Endothelial cell (in vitro differentiated cells): ENCODE results near the gene NHERF1. TPM values are rescaled to one million over a fixed set of nuclear protein-coding genes. Genes with fewer than 3 reads are reported as not detected.
A peak's percentile ranks its signal among the peaks of the same experiment; 100 is the strongest.

ENCODE experiments used
- DNase-seq: peaks from one replicate; pipeline ENCODE4 v3.0.0; 2021; ENCODE audit warnings: low spot score
- H3K27ac Mint-ChIP-seq: one replicate; pipeline ENCODE4 v1.8.0; 2021; ENCODE audit warnings: mixed read lengths, inconsistent platforms; ENCODE audit not compliant: unreplicated experiment
- H3K27me3 Mint-ChIP-seq: one replicate; pipeline ENCODE4 v1.8.0; 2021; ENCODE audit warnings: mild to moderate bottlenecking, moderate library complexity, mixed read lengths, inconsistent platforms; ENCODE audit not compliant: unreplicated experiment
- H3K36me3 Mint-ChIP-seq: one replicate; pipeline ENCODE4 v1.8.0; 2021; ENCODE audit warnings: mild to moderate bottlenecking, low read depth, mixed read lengths, inconsistent platforms; ENCODE audit not compliant: unreplicated experiment
- H3K4me1 Mint-ChIP-seq: one replicate; pipeline ENCODE4 v1.8.0; 2021; ENCODE audit warnings: mild to moderate bottlenecking, mixed read lengths, inconsistent platforms; ENCODE audit not compliant: unreplicated experiment
- H3K4me3 Mint-ChIP-seq: one replicate; pipeline ENCODE4 v1.8.0; 2021; ENCODE audit warnings: mild to moderate bottlenecking, mixed read lengths, inconsistent platforms; ENCODE audit not compliant: unreplicated experiment
- H3K9me3 Mint-ChIP-seq: one replicate; pipeline ENCODE4 v1.8.0; 2021; ENCODE audit warnings: mixed read lengths, inconsistent platforms; ENCODE audit not compliant: unreplicated experiment
- total RNA-seq: library from RNA; stranded (reverse); fragmentation: NEBNext Ultra II Directional; extraction: Animal tissue kit (Norgen Biotek cat#: 25700); gene quantifications from one replicate; pipeline ENCODE4 v1.2.1, GENCODE V29; 2021; ENCODE audit not compliant: unreplicated experiment
- TF ChIP-seq, protein P1 (sequence below): fragments of 200-600 bp; sonication (generic); IDR thresholded peaks from one replicate; pipeline ENCODE4 v1.5.0; 2021; ENCODE audit warnings: antibody characterized with exemption; ENCODE audit not compliant: unreplicated experiment

Gene NHERF1
- total RNA-seq, 1 donor from 2014 or later, result 30.5 TPM

DNA sequence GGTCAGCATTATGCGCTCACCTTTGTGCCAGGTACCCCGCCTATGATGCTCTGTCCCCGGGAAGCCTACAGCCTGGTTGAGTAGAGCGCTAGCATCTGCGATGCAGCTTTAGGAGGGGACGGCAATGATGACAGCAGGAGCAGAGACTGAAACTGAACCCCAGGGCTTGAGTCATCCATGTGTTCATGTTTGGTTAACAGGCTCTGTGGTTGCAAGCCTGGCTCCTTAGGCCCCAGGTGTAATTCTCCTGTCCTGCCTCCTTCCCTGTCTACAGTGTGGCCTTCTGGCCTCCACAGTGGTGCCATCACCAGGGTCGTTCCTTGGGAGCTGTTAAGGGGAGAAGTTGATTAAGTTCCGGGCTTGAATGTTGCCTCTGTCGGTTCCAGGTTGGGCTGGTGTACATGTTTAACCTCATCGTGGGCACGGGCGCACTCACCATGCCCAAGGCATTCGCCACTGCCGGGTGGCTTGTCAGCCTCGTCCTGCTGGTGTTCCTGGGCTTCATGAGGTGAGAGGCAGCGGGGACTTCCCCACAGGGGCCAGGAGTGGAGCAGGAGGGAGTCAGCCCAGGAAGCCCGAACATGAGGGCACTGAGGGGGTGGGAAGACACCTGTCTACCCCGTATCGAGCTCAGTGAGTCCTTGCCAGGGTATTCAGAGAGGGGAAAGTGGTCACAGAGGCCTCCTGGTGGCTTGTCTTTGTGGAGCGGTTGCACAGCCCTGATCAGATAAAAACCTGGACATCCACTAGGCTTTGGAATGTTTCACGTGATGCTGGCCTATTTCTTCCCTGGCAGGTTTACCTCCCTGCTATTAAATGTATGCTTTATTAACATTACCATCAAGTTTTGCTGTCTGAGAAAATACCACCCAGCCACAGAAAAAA, 36.9 kb downstream of the NHERF1 start:
- no peak overlapping the region for H3K4me3 Mint-ChIP-seq
- peaks cover 9% of the 10 kb centered on the region for H3K27me3 Mint-ChIP-seq
- H3K27ac Mint-ChIP-seq, result no peak overlapping the region
- peaks cover 31% of the 10 kb centered on the region for H3K36me3 Mint-ChIP-seq
- H3K4me1 Mint-ChIP-seq, result peaks cover 16% of the 10 kb centered on the region
- H3K9me3 Mint-ChIP-seq, result no peaks in the 10 kb centered on the region
- TF ChIP-seq, protein P1, sequence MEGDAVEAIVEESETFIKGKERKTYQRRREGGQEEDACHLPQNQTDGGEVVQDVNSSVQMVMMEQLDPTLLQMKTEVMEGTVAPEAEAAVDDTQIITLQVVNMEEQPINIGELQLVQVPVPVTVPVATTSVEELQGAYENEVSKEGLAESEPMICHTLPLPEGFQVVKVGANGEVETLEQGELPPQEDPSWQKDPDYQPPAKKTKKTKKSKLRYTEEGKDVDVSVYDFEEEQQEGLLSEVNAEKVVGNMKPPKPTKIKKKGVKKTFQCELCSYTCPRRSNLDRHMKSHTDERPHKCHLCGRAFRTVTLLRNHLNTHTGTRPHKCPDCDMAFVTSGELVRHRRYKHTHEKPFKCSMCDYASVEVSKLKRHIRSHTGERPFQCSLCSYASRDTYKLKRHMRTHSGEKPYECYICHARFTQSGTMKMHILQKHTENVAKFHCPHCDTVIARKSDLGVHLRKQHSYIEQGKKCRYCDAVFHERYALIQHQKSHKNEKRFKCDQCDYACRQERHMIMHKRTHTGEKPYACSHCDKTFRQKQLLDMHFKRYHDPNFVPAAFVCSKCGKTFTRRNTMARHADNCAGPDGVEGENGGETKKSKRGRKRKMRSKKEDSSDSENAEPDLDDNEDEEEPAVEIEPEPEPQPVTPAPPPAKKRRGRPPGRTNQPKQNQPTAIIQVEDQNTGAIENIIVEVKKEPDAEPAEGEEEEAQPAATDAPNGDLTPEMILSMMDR, result no peak
- no peak for DNase-seq

DNA sequence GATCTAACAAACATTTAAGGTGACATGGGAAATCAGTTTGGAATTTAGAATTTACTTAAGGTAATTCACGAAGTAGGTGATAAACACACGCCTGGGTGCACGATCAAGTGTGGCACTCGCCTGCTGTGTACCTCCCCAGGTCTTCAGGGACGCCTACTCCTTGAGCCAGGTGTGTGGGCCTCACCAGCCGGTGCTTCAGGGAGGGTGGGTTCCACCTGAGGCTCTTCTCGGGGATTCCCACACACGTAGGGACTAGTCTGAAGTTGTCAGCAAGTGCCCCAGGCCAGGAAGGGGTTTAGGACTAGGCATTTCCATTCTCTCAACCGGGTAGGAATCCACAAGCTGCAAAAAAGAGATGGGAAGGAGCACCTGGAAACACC, 37.5 kb downstream of the NHERF1 start:
- H3K4me1 Mint-ChIP-seq, result peaks cover 17% of the 10 kb centered on the region
- H3K27ac Mint-ChIP-seq, result no peak overlapping the region
- H3K9me3 Mint-ChIP-seq, result no peaks in the 10 kb centered on the region
- TF ChIP-seq, protein P1, result no peak
- no peak for DNase-seq
- peaks cover 31% of the 10 kb centered on the region for H3K36me3 Mint-ChIP-seq
- H3K27me3 Mint-ChIP-seq, result peaks cover 7% of the 10 kb centered on the region
- no peak overlapping the region for H3K4me3 Mint-ChIP-seq

DNA sequence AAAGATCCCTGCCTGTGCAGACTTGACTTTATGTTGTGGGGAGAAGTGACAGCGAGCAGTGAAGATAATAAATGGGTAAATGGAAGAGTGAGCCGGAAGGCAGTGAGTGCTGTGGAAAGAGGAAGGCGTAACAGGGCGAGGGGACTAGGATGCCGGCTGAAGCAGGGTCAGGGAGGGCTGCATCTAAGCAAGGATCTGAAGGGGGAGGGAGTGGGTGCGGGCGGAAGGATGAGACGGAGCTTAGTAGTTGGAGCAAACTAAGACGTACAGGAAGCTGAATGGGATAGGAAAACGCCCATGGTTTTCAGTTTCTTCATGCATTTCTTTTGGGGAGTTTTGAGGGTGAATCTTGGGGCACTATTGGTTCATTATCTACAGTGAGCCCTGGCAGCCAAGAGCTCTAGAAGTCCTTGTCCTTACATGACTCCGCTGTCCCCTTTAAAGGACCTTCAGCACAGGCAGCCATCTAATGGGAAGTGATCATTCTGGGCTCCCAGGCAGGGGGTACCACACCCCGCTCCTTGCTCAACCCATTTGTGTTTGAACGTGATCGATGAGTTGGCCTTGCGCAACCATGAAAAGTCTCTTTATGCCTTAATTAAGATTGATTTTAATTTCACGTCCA, 38.1 kb downstream of the NHERF1 start:
- peaks cover 17% of the 10 kb centered on the region for H3K4me1 Mint-ChIP-seq
- H3K36me3 Mint-ChIP-seq, result peaks cover 31% of the 10 kb centered on the region
- no peaks in the 10 kb centered on the region for H3K9me3 Mint-ChIP-seq
- H3K4me3 Mint-ChIP-seq, result no peak overlapping the region
- no peak overlapping the region for H3K27ac Mint-ChIP-seq
- TF ChIP-seq, protein P1, result no peak
- no peak for DNase-seq
- peaks cover 7% of the 10 kb centered on the region for H3K27me3 Mint-ChIP-seq

DNA sequence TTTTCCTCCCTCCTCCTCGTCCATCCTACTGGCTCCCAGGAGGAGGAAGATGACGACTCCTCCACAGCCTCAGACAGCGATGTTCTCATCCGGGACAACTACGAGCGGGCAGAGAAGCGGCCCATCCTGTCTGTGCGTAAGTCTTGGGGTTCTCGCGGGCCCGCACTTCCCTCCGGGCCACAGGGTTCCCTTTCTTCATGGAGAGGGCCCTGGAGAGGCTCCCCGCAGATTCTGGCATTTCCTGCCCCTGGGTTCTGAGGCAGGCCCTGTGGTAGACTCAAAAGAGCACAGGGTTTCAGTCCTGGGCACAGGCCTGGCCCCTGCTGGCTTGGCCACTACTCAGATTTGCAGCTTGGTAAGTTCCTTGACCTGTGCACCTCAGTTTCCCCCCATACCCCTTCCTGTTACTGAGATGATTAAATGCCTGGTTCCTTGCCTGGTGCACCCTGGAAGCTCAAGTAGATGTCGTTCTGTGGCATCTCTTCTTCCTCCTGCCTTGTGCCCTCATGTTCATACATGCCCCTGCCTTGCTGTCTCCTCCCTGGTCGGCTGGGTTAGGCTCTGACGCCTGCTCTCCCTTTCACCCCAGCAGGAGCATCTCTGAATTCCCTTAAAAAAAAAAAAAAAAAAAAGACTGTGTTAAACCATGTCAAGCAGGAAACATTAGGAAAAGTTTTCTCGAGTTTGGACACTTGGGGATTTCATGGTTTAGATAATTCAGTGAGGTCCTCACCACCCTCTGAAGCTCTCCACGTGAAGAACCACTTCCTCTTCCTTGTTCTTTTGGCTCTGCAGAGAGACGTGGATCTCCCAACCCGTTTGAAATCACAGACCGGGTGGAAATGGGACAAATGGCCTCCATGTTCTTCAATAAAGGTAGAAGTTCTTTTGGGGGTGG, 42.0 kb downstream of the NHERF1 start:
- Mint-ChIP-seq H3K27me3 (peaks cover 4% of the 10 kb centered on the region), H3K36me3 (peaks cover 39% of the 10 kb centered on the region), H3K9me3 (no peaks in the 10 kb centered on the region), H3K27ac (no peak overlapping the region), H3K4me3 (peak overlapping the region; percentile 42), H3K4me1 (peaks cover 10% of the 10 kb centered on the region)
- TF ChIP-seq, protein P1, result no peak
- DNase-seq, result no peak
